Measurements from ENCODE around the gene FABP1.

The FABP1 gene

GRCh38 chr2:88081924-88082608 lies 45.8 kb downstream of the FABP1 start:
- TF ChIP-seq CTCF (IDR thresholded peaks at IDR 0.05), result no peak
- DNase-seq (ENCODE audit: low spot score), result no peak

GRCh38 chr2:88080545-88080944 lies 47.3 kb downstream of the FABP1 start:
- H3K27ac ChIP-seq, result no peak overlapping the region
- H3K4me3 ChIP-seq, result no peak overlapping the region
- no peak for DNase-seq (ENCODE audit: low spot score)
- no peak for TF ChIP-seq CTCF (IDR thresholded peaks at IDR 0.05)

More at GRCh38 chr2:88081924-88082608, 45.8 kb downstream of the FABP1 start:
- no peak overlapping the region for H3K4me3 ChIP-seq
- no peak overlapping the region for H3K27ac ChIP-seq

GRCh38 chr2:88078643-88079172 lies 49.2 kb downstream of the FABP1 start:
- no peak for TF ChIP-seq CTCF (IDR thresholded peaks at IDR 0.05)

GRCh38 chr2:88077080-88077479 lies 50.8 kb downstream of the FABP1 start:
- Histone ChIP-seq H3K4me3 (no peak overlapping the region), H3K27ac (no peak overlapping the region)
- no peak for TF ChIP-seq CTCF (IDR thresholded peaks at IDR 0.05)
- no peak for DNase-seq (ENCODE audit: low spot score)

More at GRCh38 chr2:88078643-88079172, 49.2 kb downstream of the FABP1 start:
- no peak for DNase-seq (ENCODE audit: low spot score)
- H3K27ac ChIP-seq, result no peak overlapping the region
- no peak overlapping the region for H3K4me3 ChIP-seq

GRCh38 chr2:88074854-88075292 lies 53.0 kb downstream of the FABP1 start:
- no peak for DNase-seq (ENCODE audit: low spot score)
- Histone ChIP-seq H3K27ac (no peak overlapping the region), H3K4me3 (no peak overlapping the region)
- TF ChIP-seq CTCF (IDR thresholded peaks at IDR 0.05), result no peak

- TF ChIP-seq CTCF (IDR thresholded peaks at IDR 0.05), result no peak
- H3K27ac ChIP-seq, result no peak overlapping the region
- H3K4me3 ChIP-seq, result no peak overlapping the region
- no peak for DNase-seq (ENCODE audit: low spot score)
Observed at GRCh38 chr2:88074150-88074549, 53.7 kb downstream of the FABP1 start.

Measured in coronary artery (tissue), 2 donors.